ENCODE measurements around the gene BLOC1S1. TPM values are rescaled to one million over a fixed set of nuclear protein-coding genes. Genes with fewer than 3 reads are reported as not detected.
A peak's percentile ranks its signal among the peaks of the same experiment; 100 is the strongest.

Gene BLOC1S1
- total RNA-seq, 1 donor from 2014 or later, result 46.0 TPM

DNA sequence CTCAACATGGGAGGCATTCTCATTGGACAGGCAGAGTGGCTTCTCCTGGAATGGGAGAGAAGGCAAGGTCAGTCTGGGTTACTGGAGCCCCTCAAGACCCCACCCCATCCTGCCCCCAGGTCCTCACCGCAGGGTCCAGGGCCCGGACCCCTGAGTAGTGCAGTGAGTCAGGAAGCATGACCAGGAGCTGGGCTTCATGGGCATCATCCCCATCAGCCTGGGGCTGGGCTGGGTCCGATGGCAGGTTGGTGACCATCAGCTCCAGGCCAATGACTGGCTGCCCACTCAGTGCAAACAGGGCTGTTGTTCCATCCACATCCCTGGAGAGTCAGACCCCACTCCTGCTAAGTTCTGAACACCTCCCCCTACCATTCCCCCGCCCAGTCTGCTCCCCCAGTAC is 21.2 kb upstream of the BLOC1S1 start:
- no peak for DNase-seq

DNA sequence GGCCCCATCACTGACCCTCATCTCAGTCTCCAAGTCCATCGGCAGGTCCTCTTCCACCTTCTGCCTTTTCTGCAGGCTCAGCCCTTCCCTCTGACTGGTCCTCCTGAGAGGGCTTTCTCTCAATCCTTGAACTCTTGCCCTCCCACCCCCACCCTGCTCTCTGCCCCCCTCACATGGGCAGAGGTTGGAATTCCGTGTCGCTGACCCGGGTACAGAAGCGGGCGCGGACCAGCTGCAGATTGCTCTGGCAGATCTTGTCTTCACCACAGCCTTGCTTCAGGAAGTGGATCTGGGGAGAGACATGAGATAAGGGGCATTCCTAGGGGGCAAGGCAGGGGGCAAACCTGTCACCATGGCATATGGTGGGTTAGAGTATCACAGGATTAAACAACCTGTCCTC is 20.5 kb upstream of the BLOC1S1 start:
- DNase-seq, result no peak

DNA sequence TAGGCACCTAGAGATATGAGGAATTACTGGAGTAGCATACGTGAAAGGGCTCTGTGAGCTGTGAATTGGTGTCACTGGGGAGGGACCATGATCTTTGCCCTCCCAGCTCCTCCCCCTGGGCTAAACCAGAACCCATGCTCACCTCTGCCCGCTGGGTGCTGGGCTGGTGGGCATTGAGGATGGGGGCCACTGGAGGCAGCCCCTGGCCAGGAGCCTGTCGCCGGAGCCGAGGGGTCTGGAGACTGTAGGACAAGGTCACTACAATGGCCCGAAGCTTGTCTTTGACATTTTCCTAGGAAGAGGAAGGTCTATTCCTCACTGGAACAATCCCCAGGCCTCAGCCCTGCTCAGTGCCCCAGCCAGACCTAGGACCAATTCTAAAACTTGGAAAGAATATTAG is 19.7 kb upstream of the BLOC1S1 start:
- DNase-seq, result no peak

DNA sequence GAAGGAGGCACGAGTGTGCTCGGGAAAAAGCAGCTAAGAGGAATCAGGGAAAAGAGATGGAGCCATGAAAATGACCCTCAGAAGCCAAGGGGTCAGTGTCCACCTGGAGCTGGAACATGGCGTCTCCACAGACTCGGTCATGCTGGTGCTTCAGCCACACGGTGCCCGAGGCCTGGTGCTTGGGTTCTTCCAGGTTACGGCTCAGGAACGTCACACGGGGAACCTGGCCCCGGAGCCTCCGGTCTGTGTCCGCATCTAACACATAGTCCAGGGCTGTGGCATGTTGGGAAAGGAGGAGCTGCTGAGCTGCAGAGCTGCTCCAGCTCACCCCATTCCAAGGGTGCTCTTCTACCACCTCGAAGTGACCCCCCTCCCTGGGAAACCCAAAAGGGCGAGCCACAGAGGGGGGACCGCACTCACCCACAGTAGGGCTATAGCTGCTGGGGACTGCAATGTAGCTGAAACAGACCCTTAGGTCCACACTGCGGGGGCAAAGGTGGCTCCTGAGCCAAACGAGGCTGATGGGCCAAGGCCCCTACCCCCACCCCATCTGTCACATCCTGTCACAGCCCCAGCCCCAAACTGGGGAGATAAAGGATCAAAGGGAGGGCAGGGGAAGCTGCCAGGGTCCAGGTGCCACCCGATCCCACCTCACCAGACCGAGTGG is 18.9 kb upstream of the BLOC1S1 start:
- no peak for DNase-seq

DNA sequence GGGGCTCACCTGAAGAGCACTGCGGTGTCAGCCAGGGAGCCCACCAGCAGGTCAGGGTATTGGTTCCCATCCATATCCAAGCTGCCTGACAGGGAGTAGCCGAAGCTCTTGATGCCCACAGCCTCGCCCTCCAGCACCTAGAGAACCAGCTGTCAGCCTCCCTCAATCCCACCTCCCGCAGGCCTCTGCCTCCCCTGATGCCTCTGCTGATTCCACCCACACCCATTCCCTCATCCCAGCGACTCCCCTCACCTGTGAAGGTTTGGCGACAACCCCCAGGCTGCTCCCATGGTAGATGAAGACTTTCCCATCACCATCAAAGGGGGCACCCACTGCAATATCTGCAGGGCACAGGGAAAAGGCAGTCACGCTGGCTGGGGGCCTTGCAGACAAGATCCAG is 18.2 kb upstream of the BLOC1S1 start:
- DNase-seq, result no peak

DNA sequence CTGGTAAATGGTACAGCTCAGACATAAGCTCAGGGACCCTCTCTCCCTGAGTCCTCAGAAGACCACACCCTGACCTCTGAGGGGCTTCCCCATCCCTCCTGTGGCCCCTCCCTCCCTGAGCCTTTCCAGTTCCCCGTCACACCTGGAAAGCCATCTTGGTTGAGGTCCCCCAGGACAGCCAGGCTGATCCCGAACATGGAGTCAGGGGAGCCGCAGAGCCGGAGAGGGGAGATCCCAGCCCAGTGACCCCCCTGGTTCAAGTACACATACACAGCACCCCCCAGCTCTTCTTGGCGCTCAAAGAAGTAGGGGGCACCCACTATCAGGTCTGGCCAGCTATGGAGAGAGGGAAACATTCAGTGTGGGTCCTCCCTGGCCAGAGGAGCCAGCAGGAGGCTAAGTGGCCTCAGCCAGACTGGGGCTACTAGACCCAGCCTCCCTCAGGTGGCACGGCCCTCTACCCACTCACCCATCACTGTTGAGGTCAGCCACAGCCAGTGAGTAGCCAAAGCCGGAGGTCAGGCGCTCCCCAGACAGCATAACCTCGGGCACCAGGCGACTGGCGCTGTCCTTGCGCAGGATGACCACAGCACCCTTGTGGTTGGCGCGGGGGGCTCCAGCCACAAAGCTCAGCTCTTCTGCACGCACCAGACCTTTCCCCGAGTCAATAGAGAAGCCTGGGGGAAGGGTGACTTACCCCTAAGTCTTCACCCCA is 17.4 kb upstream of the BLOC1S1 start:
- DNase-seq, result no peak

DNA sequence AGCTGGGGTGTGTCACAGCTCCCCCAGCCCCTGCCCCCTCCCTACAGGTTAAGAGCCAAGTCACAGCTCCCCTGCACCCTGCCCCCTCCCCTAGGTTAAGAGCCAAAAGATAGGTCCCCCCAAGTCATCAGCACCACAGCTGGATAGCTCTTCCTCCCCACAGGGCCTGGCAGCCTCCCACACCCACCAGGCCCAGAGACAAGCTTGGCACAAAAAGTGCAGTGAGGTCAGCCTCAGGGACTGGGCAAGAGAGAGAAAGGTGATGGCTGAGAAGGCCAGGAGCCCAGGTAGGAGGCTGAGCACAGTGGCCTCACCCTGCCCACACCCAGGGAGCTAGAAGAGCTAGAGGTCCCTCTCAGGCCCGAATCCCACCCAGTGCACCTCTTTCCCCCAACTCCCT is 16.9 kb upstream of the BLOC1S1 start:
- no peak for DNase-seq

DNA sequence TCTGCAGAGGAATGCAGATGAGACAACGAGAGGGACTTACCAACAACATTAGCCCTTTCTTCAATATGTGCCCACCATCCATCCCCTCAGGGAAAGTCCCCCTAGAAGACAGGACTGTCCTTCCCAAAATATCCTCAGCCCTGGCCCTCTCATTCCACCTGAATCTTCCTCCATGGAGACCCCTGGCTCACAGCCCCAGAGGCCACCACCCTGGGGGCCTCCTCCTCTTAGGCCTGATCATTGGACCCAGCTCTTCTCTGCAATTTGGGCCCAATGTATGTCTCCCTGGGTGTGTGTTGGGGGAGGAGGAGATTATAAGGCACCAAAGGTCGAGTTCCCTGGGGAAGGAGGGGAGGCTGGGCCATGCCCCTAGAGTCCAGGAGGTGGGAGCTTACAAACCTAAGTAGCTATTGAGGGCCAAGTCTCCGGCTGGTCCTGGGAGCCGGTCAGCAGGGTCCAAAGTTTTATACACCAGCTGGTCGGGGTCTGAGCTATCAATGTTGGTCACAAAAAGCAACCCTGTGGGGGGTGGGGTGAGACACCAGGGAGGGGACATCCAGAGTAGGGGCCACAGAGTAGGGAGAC is 16.3 kb upstream of the BLOC1S1 start:
- no peak for DNase-seq

DNA sequence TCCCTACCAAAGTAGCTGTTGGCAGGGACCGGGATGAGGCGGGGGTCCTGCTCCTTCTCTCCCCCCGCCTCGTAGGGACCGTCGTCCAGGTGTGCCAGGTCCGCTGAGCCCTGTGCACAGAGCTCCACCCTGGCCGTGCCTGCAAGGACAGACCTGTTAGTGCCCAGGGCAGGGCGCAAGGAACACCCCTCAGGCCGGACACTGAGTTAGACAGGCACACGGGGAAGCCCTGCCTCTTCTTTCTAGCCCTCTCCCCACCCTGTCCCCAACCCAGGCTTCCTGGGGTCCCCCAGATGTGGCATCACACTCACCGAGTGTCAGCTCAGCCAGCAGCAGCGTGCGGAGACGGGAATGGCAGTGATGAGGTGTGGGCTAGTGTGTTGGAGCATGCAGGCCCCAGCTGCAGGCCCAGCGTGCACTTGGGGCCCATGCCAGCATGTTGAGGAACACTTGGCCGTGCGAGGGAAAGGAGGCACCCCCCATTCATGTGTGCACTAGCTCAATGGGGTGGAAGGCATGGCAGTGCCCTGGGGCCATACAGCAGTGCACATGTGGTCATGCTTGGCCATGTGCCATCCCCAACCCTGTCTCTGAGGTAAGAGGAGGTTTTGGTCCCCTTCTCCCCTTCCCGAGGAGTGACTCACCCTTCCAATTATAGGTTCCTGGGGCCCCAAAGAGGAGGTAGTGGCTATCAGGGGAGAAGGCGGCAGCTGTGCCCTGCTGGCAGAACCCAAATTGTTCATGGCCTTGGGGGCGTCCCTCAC is 15.4 kb upstream of the BLOC1S1 start:
- no peak for DNase-seq

DNA sequence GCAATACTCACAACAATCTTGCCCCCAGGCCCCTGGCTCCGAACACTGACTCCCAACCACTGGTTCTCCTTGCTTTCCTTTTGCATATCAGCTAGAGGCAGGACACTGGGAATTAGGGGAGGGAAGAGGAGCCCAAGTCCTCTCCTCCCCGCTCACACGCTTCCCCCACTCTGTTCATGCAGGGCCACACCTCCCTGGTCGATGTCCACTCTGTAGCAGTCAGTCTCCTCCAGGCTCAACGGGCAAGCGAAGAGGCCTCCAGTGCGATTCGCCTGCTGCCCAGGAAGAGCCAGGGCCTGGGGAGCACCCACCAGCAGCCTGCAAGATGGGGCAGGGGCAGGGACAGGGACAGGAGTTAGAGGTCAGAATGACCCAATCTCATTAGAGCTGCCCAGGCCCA is 13.0 kb upstream of the BLOC1S1 start:
- DNase-seq, result no peak

DNA sequence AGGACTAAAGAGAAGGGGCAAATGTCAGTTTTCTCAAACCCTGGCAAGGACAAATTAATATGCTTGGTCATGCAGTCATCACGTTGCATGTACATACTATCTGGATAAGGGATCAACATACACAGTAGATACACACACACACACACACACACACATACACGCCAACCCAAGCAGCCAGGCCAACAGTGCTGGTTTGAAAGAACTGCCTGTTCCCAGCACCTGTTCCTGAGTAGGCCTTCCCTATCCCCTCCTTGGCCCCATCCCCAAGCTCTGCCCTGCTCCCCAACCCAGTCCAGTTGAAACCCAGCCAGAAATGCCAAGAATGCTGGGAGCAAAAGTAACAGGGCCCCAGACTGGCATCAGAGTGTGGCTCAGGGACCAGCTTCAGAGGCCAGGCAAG is 12.6 kb upstream of the BLOC1S1 start:
- no peak for DNase-seq

DNA sequence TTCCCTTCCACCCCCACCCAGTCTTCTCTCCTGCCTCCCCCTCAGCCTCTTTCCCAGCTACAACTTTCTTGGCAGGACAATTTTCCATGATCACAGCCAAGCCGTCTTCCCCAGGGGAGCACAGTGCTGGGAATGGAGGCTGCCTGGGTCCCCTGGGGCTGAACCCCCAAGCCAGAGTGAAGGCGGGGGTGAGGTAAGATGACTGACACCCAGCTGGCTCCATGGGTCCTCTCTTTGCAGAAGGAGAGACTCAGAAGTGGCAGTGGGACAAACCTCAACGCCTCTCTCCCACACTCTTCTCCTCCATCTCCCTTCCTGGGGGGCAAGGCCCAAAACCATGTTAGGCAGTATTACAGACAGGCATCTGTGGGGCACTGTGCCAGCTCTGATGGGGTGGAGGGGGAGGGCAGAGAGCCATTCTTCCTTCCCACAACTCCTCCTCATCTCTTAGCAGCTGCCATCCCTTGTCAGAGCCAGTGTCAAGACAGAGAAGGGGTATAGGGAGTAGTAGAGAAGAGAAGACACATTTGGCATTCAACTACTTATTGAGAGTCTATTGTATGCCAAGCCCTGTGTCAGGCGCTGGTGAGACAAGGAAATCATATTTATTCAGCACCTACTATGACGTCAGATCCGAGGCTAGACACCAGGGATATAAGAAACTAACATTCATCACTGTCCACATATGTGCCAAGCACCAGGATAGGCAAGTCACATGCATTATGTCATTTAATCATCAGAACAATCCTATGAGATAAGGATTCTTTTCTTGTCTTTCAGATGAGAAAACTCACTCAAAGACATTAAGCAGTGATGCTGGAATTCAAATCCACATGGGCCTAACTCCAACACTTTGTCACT is 11.7 kb upstream of the BLOC1S1 start:
- DNase-seq, result no peak

DNA sequence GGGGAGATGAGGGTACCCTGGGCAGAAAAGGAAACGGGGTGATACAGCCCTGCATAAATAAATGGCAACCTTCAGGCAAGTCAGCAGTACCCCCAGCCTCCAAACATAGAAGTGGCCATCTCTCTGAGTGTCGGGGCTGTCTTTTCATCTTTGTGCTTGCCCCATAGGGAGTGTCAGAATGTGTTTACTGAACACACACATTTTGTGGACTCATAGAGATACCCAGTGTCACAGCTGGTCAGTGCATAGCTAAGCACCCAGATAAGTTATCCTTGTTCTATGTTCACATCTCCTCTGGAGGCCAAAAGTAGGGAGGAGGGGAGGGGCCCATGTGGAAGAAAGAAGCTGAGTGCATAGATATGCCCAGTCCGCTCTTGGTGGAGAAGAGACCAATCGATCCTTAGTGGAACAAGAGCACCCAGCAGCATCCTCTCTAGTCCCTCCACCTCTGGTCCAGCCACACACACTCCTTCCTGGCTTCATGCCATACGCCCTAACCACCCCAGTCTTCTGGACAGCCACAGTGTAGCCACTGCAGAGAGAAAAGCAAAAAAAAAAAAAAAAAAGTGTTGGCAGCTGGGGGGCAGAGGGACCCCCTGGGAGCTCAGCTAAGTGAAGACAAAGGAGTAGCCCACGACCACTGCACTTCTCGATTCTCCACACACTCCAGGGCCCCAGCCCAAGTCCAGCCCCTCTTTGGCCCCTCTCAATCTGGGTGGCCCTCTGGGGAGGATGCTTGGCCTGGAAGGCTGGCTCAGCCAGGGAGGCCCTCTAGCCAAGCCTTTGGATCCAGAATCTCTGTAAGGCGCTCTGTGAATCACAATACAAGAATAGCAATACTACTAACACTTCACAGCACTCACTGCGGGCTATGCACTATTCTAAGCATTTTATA is 10.8 kb upstream of the BLOC1S1 start:
- no peak for DNase-seq

DNA sequence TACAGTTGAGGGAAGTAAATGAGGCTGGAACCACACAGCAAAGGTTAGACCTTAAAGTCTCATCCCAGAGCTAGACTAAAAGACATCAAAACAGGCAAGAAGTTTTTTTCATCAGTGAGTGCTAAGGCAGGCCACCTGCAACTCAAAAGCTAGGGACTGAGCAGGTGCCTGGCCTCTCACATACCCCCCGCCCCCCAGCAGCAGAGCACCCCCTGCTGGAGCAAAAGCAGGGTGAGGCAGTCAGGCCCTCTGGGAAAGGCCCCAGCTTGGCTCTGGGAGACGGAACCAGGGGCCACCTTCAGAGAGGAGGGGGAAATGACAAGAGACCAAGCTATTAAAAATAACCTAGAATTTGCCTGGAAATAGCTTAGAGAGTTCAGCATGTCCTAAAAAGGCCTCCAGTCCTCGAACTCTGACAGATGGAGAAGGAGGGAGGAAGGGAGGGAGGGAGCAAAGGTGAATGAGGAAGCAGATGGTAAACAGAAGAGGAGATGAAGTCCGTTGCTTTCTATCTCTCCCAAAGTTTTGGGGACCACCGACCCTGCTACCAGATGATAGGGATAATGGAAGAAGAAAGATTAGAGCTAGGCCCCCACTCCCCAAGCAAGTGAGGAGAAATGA is 10.0 kb upstream of the BLOC1S1 start:
- no peak for DNase-seq

DNA sequence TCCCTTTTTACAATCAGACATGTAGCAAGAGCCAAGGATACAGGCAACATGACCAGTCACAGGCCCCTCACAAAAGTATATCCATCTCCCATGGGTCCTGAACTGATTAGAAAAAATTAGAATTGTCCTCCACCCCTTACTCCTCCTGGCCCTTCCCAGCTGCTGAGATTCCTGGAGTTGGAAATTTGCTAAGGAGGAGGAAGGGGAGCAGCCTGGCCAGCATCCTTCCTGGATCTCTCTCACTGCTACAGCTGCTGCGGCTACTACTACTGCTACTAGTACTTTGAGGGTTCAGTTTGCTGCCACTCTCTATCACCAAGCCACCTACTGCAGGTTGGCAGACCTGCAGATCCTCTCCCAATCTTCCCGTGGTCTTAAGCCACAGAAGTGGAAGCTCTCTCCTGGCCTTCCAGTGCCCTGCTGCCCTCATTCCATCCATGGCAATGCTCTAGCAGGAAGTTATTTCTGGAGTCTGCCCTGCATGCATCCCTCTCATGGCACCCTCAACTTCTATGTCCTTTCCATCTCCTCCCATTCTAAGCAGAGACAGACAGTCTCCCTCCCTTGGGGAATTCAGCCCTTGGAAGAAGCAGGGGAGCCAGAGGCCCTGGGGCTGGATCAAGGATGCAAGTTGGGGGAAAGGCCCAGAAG is 9.2 kb upstream of the BLOC1S1 start:
- no peak for DNase-seq

DNA sequence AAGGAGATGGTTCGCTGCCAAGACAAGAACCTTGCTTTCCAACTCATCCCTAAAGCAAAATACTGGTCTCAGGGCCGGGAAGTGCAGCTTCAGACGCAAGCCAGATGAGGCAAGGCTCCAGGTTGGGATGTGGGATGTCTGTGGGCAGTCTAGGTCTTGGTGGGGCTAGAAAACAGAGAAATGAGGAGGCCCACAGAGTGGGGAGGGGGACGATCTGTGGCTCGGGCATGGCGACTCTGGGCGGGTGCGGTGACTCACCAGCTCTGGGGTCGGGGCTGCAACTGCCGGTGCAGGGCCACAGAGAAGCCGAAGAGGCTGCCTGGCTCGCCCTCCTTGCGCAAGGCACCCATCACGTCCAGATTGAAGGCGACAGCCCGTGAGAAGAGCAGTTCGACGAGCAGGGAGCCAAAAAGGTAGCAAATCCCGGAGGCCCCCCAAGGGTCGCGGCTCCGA is 8.6 kb upstream of the BLOC1S1 start:
- no peak for DNase-seq

DNA sequence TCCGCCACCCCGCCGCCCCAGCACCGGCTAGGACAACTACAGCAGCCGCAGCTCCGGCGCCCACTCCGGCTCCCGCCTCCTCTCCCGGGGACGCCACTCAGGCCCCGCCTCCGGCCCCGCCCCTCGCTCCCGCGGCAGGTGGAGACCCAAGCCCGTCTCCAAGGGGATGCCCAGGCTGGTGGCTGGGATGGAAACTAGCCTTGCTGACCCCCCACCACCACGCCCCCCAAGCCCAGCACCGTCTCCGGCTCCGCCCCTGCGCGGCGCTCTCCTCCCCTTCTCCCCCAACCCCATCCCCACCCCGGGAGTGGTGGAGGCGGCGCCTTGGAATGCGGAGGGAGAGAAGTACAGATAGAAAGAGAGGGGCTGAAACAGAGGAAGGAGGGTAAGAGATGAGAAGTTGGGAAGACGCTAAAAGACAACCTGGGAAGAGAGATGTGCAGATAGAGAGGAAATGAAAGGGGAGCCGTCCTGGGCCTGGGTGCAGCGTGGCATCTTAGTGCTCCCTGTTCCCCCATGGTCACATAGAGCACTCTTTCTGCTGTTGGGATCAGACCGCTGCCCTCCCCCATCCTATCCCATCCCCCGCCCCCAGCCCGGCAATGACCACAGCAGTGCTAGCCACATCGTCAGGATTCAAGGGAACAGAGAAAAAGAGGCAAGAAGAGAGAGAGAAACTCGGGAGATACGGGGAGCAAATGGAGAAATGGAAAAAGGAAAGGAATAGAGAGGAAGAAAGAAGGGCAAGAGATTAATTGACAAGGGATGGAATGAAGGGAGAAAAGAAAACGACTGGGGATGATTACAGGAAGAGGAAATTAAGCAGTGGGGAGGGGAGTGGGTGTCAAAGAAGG is 7.8 kb upstream of the BLOC1S1 start, which contains the start of gene ITGA7:
TSS of gene ITGA7 (minus strand) at position 64 of the 854 bp plus-strand sequence. CDS start 222 bp downstream, outside the sequence.
- peak; percentile 65 for DNase-seq

DNA sequence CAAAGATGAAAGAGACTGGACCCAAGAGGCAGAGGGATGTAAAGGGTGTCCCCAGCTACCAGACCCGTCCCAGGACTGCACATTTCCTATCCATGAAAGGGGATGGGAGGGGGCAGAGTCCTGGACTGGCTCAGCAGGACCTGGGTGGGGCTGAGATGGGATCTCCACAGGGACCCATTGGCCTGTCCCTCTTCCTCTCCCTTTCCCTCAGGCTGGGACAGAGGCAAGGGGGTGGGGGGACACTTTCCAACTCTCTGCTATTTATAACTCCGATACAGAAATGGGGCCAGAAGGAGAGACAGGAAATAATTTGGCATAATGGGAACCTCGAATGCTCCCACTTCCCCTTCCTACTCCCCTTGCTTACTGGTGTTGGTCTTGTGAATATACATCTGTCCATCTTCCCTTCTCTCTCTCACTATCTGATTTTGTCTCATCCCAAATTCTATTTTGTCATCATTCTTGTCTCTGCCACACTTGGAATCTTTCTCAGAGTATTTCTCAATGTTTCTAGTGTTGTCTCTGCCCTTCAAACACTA is 7.1 kb upstream of the BLOC1S1 start:
- no peak for DNase-seq

Data from occipital lobe (tissue), 2 donors.